GM23248 (cell line): Measurements from ENCODE around the gene CCDC88C.

ENCODE experiments used
- EZH2 ChIP-seq: fragments of 200-600 bp; sonication (generic); IDR thresholded peaks from 2 replicates; pipeline ENCODE4 v1.6.1; 2018; ENCODE audit warnings: antibody characterized with exemption, mild to moderate bottlenecking; ENCODE audit not compliant: insufficient read depth, poor library complexity, severe bottlenecking
- EZH2phosphoT487 ChIP-seq: fragments of 200-600 bp; sonication (generic); IDR thresholded peaks from 2 replicates; pipeline ENCODE4 v1.6.1; 2018; ENCODE audit warnings: antibody characterized with exemption, moderate library complexity, mild to moderate bottlenecking, low read depth; ENCODE audit not compliant: insufficient read depth

GRCh38 chr14:91389150-91389549 is 28.5 kb downstream of the CCDC88C start:
- TF ChIP-seq EZH2phosphoT487 (no peak), EZH2 (no peak)
